SKM-1 treated with dmso at 0.1 percent for 144 hours (cell line): ENCODE measurements around the gene LIX1L.
"Not testable (repeated sequence)": the region's sequence is repeated elsewhere in the genome, so short reads cannot be mapped to it uniquely, and the experiment has no call there.

Experiments
- DNase-seq: peaks from one replicate; lab custom pipeline; 2025; ENCODE audit not compliant: unreplicated experiment; lab: John Stamatoyannopoulos, UW

LIX1L gene

DNA sequence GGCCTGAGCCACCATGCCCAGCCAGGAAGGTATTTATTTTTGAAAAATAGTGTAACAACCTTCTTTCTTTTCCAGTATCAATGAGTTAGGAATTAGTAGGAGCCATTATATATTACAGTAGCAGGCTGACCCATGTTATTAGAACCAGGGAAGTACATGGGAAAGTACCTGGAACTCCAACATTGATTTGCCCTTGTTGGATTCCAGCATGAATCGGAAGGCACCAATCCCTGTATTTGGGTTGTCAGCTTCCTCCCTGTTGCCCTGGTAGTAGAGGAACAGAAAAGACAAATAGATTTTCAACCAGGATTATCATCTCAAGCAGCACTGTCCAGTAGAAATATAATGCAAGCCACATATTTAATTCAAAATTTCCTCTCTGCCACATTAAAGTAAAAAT lies 20.4 kb downstream of the LIX1L start:
- no peak for DNase-seq

DNA sequence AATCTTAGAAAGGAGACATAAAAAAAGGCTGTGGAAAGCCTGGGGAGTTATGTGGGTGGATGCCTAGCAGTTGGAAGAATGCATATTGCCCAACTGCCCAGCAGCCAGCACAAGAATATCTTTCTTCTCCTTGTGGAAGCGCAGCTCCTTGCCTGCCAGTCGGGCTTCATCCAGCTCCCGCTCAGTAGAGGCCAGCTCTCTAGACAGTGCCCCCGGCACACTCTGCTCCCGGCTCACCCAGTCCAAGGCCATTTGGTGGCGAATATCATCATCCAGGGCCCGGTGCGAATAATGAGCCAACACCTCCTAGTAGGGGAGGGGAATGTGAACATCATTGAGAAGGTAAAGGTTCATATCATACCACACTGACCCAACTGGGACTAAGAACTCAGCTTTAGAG lies 21.6 kb downstream of the LIX1L start:
- DNase-seq: no peak

GRCh38 chr1:145935708-145936107 lies 22.1 kb downstream of the LIX1L start:
- no peak for DNase-seq

DNA sequence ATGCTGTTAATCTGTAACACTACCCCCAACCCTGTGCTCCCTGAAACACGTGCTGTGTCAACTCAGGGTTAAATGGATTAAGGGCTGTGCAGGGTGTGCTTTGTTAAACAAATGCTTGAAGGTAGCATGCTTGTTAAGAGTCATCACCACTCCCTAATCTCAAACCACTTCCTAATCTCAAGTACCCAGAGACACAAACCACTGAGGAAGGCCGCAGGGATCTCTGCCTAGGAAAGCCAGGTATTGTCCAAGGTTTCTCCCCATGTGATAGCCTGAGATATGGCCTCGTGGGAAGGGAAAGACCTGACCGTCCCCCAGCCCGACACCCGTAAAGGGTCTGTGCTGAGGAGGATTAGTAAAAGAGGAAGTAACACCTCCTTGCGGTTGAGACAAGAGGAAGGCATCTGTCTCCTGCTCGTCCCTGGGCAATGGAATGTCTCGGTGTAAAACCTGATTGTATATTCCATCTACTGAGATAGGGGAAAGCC lies 25.3 kb downstream of the LIX1L start:
- peak; percentile 66 for DNase-seq

DNA sequence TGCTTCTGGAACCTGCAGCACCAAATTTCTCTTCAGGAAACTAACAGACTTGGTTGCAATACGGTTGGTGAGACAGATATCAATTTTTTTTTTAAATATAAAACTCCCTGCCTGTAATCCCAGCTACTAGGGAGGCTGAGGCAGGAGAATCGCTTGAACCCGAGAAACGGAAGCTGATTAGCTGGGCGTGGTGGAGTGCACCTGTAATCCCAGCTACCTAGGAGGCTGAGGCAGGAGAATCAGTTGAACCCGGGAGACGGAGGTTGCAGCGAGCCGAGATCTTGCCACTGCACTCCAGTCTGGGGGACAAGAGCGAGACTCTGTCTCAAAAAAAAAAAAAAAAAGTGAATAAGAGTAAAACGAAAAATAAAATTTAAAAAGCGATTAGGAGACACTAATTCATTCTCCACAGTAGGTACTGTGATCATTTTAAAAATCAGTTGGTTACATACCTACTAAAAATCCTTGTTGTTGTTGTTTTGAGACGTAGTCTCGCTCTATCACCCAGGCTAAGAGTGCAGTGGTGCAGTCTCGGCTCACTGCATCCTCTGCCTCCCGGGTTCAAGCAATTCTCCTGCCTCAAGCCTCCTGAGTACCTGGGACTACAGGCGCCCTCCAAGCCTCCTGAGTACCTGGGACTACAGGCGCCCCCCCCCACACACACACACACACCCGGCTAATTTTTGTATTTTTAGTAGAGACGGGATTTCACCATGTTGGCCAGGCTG lies 29.7 kb downstream of the LIX1L start:
- DNase-seq: no peak

DNA sequence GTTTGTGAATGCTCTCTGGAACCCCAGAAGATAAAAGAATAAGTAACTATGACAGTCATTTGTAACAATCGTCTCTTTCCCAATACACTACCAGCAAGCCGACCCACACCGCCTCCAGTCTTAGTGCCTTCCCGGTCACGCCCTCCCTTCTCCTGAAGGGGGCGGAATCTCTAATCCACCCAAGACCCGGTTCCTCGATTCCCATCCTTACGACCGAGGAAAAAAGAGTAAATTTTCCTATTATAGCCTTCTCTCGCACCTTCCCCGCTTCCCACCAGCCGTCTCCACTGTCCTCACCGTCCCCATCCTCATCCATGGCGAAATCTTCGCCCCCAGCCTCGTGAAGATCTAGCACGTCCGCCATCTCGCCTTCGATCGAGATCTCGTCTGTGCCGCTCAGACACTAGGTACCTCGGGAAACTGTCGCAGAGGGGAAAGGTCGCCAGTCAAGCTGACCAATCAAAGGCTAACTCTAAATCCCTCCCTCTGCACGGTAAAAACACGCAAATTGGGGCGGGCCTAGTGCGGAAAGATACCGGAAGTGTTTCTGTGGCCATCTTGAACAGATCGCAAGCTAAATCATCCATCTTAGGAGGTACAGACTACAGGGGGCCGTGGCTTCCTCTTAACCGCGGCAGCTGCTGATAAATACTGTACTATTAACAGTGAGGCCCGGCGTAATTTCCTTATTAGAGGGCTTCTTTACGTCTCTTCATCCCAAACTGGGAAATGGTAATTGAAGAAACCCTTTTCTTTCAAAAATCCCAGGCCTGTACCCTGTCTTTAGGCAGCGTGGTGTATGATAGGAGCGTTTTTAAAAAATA lies 30.5 kb downstream of the LIX1L start, which contains the start of gene RBM8A:
Gene RBM8A (minus strand): TSS at position 422 of the 824 bp plus-strand sequence. CDS start 58 bp downstream, at position 364.
- peak; percentile 100 for DNase-seq

- DNase-seq: no peak
Observed at GRCh38 chr1:145926686-145927062, 31.1 kb downstream of the LIX1L start.

- DNase-seq: no peak
Observed at GRCh38 chr1:145922266-145922665, 35.6 kb downstream of the LIX1L start.

GRCh38 chr1:145920297-145920696 lies 37.5 kb downstream of the LIX1L start:
- DNase-seq: not testable (repeated sequence)

- peak; percentile 29 for DNase-seq
Observed at GRCh38 chr1:145918992-145919939, 38.6 kb downstream of the LIX1L start.

- peak; percentile 91 for DNase-seq
Observed at GRCh38 chr1:145918144-145918991, 39.4 kb downstream of the LIX1L start, which contains the start of gene PEX11B. Gene PEX11B, minus strand, starts transcription at chr1:145918717. Its CDS starts 29 bp downstream, at chr1:145918688.

DNA sequence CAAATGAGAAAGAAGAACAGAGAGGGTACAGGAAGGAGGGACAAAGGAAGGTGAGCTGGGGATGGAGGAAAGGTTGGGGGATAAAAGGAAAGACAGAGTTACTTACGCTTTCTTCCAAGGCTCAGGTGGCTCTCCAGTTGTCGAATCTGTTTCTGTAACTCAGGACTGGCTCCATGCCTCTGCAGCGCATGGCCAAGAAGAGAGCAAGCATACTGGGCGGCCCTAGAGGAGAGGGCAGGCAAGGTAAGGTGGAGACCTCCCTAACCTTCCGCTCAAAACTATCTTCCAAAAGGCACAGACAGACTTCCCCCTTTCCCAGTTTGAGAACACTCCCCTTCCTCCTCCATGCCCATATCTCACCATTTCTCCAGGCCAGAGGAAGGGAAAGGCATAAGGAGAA lies 40.2 kb downstream of the LIX1L start:
- DNase-seq: no peak

DNA sequence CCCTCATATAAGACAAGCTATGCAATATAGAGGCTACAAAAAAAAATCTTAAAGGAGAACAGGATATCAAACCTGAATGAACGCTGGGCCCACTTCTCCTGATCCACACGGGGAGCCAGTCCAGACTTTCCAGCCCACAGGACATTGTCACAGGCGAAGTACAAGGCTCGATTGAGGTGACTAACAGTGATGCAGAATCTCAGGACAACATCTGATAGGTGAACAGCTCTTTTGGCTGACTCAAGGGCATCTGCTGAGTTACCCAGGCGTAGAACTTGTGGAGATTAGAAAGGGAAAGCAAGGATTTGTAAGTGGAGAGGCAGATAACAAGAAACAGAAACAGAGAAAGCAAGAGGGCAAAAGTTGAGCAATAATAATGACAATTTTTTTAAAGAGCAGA lies 41.1 kb downstream of the LIX1L start:
- no peak for DNase-seq

DNA sequence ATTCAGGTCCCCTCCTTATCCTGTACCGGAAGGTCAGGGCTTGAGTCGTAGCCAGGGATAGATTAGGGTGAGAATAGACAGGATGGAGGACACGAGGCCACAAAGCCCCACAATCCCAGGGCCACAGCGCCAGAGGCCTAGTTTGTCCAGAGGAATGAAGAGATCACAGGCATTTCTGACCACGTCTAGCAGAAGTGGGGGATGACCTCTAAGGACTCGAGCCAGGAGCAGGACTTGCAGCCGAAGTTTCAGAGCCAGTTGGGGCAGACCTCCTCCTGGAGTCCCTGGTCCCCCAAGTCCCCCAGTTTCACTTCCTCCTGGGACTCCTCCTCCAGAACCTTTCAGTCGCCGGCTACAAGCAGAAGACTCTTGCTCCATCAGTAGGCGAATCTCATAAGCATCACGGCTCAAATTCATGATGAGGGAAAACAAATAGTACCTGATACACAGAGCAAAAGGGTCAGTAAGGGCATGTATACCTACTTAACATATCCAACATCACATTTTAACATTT lies 45.6 kb downstream of the LIX1L start:
- DNase-seq: no peak

DNA sequence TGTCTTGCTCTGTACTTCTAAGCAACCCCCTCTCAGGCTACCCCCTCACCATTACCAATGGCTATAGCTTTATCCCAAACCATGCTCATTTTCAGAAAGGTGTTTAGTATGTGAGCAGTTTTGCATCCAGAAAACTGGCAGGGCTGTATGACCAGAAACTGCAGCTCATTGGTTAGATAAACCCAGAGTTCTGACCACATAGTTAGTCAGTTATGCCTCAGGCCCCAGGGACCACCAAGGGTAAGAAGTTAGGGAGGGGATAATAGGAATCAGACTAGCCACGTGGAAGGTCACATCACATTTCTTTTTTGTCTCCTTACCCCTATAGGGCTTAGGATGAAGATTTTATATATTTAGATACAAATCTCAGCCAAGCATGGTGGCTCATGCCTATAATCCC lies 49.2 kb downstream of the LIX1L start:
- no peak for DNase-seq

GRCh38 chr1:145906954-145907753 lies 50.7 kb downstream of the LIX1L start:
- DNase-seq: no peak

GRCh38 chr1:145901312-145902021 lies 56.4 kb downstream of the LIX1L start:
- DNase-seq: no peak

DNA sequence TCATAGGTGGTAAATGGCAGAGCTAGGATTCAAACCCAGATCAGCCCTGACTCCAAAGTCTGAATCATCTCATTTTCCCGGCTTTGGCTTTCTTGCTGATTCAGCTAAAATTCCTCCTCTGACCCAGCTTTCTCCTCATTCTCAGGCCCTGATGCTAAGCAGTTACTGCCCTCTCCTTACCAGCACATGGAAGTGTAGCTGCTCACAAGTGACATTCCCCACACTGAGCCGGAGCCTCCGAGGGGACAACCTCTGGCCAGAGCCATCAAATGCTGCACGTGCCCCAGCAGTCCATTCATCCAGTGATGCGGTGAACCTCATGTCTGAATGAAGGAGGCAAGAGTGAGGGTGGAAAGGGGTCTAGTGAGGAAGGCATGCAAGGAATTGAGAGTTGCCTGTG lies 59.1 kb downstream of the LIX1L start:
- DNase-seq: no peak
